PC-3 (cell line): ENCODE measurements around the gene ZCCHC14. TPM values are rescaled to one million over a fixed set of nuclear protein-coding genes. Genes with fewer than 3 reads are reported as not detected.
"Not testable (repeated sequence)": the region's sequence is repeated elsewhere in the genome, so short reads cannot be mapped to it uniquely, and the experiment has no call there.

ENCODE experiments used
- ATAC-seq: fragments of 200-7000 bp; cut with Tn5 transposase; 2 replicates; pipeline ENCODE4 v1.9.1; 2020; ENCODE audit warnings: mild to moderate bottlenecking, moderate library complexity
- BruUV-seq: library from RNA; stranded (reverse); fragments of 400-500 nt; replicated peaks from 2 replicates; lab custom pipeline; 2021; lab: Mats Ljungman, UMichigan
- CTCF ChIA-PET: fragments of 300-600 bp; sonication (Branson Sonifier 250); formaldehyde crosslinking; loops from one replicate; lab custom pipeline; 2022; ENCODE audit warnings: antibody characterized with exemption; lab: Charles Lee
- POLR2A ChIA-PET: fragments of 300-600 bp; sonication (Branson Sonifier 250); formaldehyde crosslinking; loops from one replicate; lab custom pipeline; 2022; ENCODE audit warnings: antibody characterized with exemption; ENCODE audit not compliant: unreplicated experiment; lab: Charles Lee
- DNase-seq: peaks from one replicate; pipeline ENCODE4 v3.0.0-alpha.2; 2015
- H2AFZ ChIP-seq: fragments of 300-600 bp; sonication (generic); 2 replicates; pipeline ENCODE4 v1.6.0; 2016; ENCODE audit warnings: antibody characterized with exemption, low read length
- H3F3A ChIP-seq: fragments of 300-600 bp; sonication (generic); one replicate; pipeline ENCODE4 v1.6.0; 2017; ENCODE audit warnings: antibody characterized with exemption, low read length, control low read depth, mild to moderate bottlenecking; ENCODE audit not compliant: unreplicated experiment
- H3K27ac ChIP-seq: fragments of 300-600 bp; sonication (generic); 2 replicates; pipeline ENCODE4 v1.5.1; 2016; ENCODE audit warnings: mild to moderate bottlenecking, low read length
- H3K27me3 ChIP-seq: fragments of 300-600 bp; sonication (generic); 2 replicates; pipeline ENCODE4 v1.6.1; 2016; ENCODE audit warnings: low read length, mixed read lengths
- H3K36me3 ChIP-seq: fragments of 300-600 bp; sonication (generic); 2 replicates; pipeline ENCODE4 v1.6.1; 2016; ENCODE audit warnings: low read depth, mixed run types, low read length, mixed read lengths
- H3K4me1 ChIP-seq: fragments of 300-600 bp; sonication (generic); 2 replicates; pipeline ENCODE4 v1.5.1; 2016; ENCODE audit warnings: low read length; ENCODE audit not compliant: insufficient read depth
- H3K4me2 ChIP-seq: fragments of 300-600 bp; sonication (generic); 2 replicates; pipeline ENCODE4 v1.6.0; 2016; ENCODE audit warnings: low read length
- H3K4me3 ChIP-seq: fragments of 300-600 bp; sonication (generic); 2 replicates; pipeline ENCODE4 v1.5.1; 2016; ENCODE audit warnings: mild to moderate bottlenecking, low read length, mixed read lengths
- H3K79me2 ChIP-seq: fragments of 300-600 bp; sonication (generic); 2 replicates; pipeline ENCODE4 v1.6.1; 2017; ENCODE audit warnings: low read length, mixed read lengths
- H3K9ac ChIP-seq: fragments of 300-600 bp; sonication (generic); 2 replicates; pipeline ENCODE4 v1.6.0; 2016; ENCODE audit warnings: mild to moderate bottlenecking, low read length
- H3K9me2 ChIP-seq: fragments of 300-600 bp; sonication (generic); replicated peaks from 2 replicates; pipeline ENCODE4 v1.6.1; 2016; ENCODE audit warnings: mixed run types, low read length, mixed read lengths
- H3K9me3 ChIP-seq: fragments of 300-600 bp; sonication (generic); 2 replicates; pipeline ENCODE4 v1.6.1; 2016; ENCODE audit warnings: low read length, mixed read lengths
- H4K20me1 ChIP-seq: fragments of 300-600 bp; sonication (generic); 2 replicates; pipeline ENCODE4 v1.6.1; 2016; ENCODE audit warnings: low read length, mixed read lengths
- EZH2 ChIP-seq: fragments of 300-600 bp; sonication (generic); IDR thresholded peaks from one replicate; pipeline ENCODE4 v1.6.1; 2017; ENCODE audit warnings: antibody characterized with exemption, mild to moderate bottlenecking, low read length; ENCODE audit not compliant: unreplicated experiment
- EZH2phosphoT487 ChIP-seq: fragments of 300-600 bp; sonication (generic); IDR thresholded peaks from 2 replicates; pipeline ENCODE4 v1.6.1; 2018; ENCODE audit warnings: mild to moderate bottlenecking, antibody characterized with exemption, low read length, borderline replicate concordance
- intact Hi-C: fragments of 100-400 bp; cut with micrococcal nuclease; formaldehyde crosslinking; loops from 2 replicates; pipeline ENCODE4 v1.9.0; 2023
- total RNA-seq: library from RNA; depleted of rRNA; stranded (reverse); fragments of >200 nt; gene quantifications from 2 replicates; pipeline ENCODE4 v1.2.3, GENCODE V29; 2014
- TF ChIP-seq, protein P1 (sequence below): fragments of 300-600 bp; sonication (generic); conservative IDR thresholded peaks from 2 replicates; pipeline ENCODE4 v1.5.1; 2017; ENCODE audit warnings: antibody characterized with exemption, low read depth, mild to moderate bottlenecking, low read length

Gene ZCCHC14
- total RNA-seq, 1 experiment from 2014 or later = 5.3 TPM

DNA sequence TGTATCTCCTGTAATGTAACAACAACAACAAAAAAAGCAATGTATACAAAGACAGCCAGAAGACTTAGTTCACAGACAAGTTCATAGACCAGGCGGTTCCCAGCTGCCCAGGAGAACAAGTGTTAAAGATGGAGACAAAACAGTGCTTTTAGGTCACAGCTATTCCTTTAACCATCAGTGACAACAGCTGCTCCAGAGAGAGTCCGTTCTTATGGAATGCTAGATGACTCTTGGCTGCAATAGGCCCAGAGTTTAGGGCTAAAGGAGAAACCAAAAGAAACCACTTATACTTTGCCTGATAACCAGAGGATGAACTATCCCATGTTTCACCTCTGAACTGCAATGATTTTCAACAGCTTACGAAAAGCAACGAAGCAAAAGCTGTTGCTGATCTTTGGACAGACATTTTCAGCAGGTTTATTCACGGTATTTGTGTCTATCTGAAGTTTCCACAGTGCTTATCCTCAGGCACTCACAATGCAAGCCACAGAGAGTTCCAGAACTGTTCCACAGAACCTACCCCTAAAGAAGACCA is 6.0 kb downstream of the ZCCHC14 start:
- Histone ChIP-seq H3K4me2 (no peak overlapping the region), H3K27me3 (no peaks in the 10 kb centered on the region), H3K27ac (no peak overlapping the region), H3K9ac (no peak overlapping the region), H3K9me3 (no peaks in the 10 kb centered on the region), H3K9me2 (no peaks in the 10 kb centered on the region), H3F3A (no peaks in the 10 kb centered on the region), H3K79me2 (peaks cover 92% of the 10 kb centered on the region), H3K36me3 (no peaks in the 10 kb centered on the region), H4K20me1 (peaks cover 15% of the 10 kb centered on the region; the same call in 1 of the 2 replicates), H3K4me3 (no peak overlapping the region), H2AFZ (no peak overlapping the region), H3K4me1 (peaks cover 18% of the 10 kb centered on the region)
- no peak for ATAC-seq
- CTCF ChIA-PET = no interaction called here
- DNase-seq = no peak
- no TSS peak for BruUV-seq
- TF ChIP-seq EZH2phosphoT487 = no peak
- TF ChIP-seq, protein P1, sequence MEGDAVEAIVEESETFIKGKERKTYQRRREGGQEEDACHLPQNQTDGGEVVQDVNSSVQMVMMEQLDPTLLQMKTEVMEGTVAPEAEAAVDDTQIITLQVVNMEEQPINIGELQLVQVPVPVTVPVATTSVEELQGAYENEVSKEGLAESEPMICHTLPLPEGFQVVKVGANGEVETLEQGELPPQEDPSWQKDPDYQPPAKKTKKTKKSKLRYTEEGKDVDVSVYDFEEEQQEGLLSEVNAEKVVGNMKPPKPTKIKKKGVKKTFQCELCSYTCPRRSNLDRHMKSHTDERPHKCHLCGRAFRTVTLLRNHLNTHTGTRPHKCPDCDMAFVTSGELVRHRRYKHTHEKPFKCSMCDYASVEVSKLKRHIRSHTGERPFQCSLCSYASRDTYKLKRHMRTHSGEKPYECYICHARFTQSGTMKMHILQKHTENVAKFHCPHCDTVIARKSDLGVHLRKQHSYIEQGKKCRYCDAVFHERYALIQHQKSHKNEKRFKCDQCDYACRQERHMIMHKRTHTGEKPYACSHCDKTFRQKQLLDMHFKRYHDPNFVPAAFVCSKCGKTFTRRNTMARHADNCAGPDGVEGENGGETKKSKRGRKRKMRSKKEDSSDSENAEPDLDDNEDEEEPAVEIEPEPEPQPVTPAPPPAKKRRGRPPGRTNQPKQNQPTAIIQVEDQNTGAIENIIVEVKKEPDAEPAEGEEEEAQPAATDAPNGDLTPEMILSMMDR = no peak
- TF ChIP-seq EZH2 = no peak
- intact Hi-C loops = no loop called here
- POLR2A ChIA-PET = interaction anchor here (0.7 kb wide), 1 partner anchor 292 kb away, joined by 4 read pairs; no protein-coding TSS in a partner anchor

DNA sequence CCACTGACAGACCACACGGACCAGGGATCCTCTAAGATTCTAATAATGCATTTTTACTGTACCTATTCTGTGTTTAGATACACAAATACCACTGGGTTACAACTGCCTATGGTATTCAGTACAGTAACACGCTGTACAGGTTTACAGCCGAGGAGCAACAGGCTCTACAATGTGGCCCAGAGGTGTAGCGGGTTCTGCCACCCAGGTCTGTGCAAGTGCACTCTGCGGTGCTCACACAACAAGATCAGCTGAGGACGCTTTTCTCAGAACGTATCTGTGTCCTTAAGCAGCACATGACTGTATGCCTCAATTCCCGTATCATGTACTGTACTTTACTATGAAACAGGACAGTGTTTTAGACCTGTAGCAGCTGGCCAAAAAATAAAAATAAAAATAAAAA is 6.5 kb downstream of the ZCCHC14 start:
- POLR2A ChIA-PET = no interaction called here
- DNase-seq (no peak), ATAC-seq (peak; percentile 6; the same call in 1 of the 2 replicates)
- no peak overlapping the region for H3K4me3 ChIP-seq
- peaks cover 87% of the 10 kb centered on the region for H3K79me2 ChIP-seq
- no peak overlapping the region for H3K9ac ChIP-seq
- no peaks in the 10 kb centered on the region for H3K9me3 ChIP-seq
- H3K9me2 ChIP-seq = no peaks in the 10 kb centered on the region
- intact Hi-C loops = no loop called here
- peaks cover 18% of the 10 kb centered on the region for H3K4me1 ChIP-seq
- no peak overlapping the region for H3K27ac ChIP-seq
- peak overlapping the region; percentile 33; the same call in 1 of the 2 replicates for H3K4me2 ChIP-seq
- BruUV-seq = no TSS peak
- TF ChIP-seq, protein P1 = no peak
- TF ChIP-seq EZH2 = no peak
- no peak for TF ChIP-seq EZH2phosphoT487
- no peaks in the 10 kb centered on the region for H3F3A ChIP-seq
- no peaks in the 10 kb centered on the region for H3K36me3 ChIP-seq
- no peaks in the 10 kb centered on the region for H3K27me3 ChIP-seq
- CTCF ChIA-PET = no interaction called here
- H4K20me1 ChIP-seq = peaks cover 15% of the 10 kb centered on the region; the same call in 1 of the 2 replicates
- no peak overlapping the region for H2AFZ ChIP-seq

DNA sequence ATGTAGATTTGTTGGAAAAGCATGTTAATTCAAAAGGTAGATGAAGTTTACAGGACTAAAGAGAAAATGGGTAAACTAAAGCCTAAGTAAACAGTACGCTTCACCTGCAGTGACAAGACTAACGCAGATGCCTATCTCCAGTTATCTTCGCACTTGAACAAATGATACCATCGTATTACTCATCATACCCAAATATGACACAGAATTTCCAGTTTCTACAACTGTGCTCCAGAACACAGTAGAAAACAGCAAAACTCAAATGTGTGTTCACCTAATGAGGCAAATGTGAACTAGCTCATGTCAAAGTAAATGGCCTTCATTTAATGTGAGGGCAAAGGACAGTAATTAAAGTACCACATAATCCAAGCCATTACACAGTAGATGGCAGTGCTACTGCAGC is 7.0 kb downstream of the ZCCHC14 start:
- POLR2A ChIA-PET, H3K9me2 ChIP-seq, H3F3A ChIP-seq, H2AFZ ChIP-seq, H3K9me3 ChIP-seq, H3K4me3 ChIP-seq, intact Hi-C loops, H3K27ac ChIP-seq, H3K36me3 ChIP-seq, H3K27me3 ChIP-seq, BruUV-seq, CTCF ChIA-PET, H3K9ac ChIP-seq: not testable (repeated sequence)
- DNase-seq = peak; percentile 53
- Histone ChIP-seq H3K4me1 (peaks cover 18% of the 10 kb centered on the region), H3K4me2 (peak overlapping the region; percentile 33), H4K20me1 (peaks cover 15% of the 10 kb centered on the region; the same call in 1 of the 2 replicates), H3K79me2 (peaks cover 86% of the 10 kb centered on the region)
- peak; percentile 63 for ATAC-seq
